ENCODE measurements around the gene SYNPO. TPM values are rescaled to one million over a fixed set of nuclear protein-coding genes. Genes with fewer than 3 reads are reported as not detected.
A peak's percentile ranks its signal among the peaks of the same experiment; 100 is the strongest.

SYNPO gene
- total RNA-seq, 2 donors from 2014 or later, result 32.4 to 62.9 TPM

GRCh38 chr5:150639751-150640150, 709 bp upstream of the SYNPO start:
- H3K36me3 ChIP-seq, result no peaks in the 10 kb centered on the region
- no peak overlapping the region for H3K4me3 ChIP-seq
- no peak for DNase-seq
- no peak overlapping the region for H3K9ac ChIP-seq (ENCODE audit: low read depth in 2 of 2, low read length in 2 of 2)
- intact Hi-C loops (cut with DNase I), result no loop called here
- no peaks in the 10 kb centered on the region for H3K27me3 ChIP-seq
- peak overlapping the region; percentile 17 for H3K27ac ChIP-seq
- H3K9me3 ChIP-seq, result no peaks in the 10 kb centered on the region
- H3K4me1 ChIP-seq, result no peaks in the 10 kb centered on the region
- TF ChIP-seq CTCF (IDR thresholded peaks at IDR 0.05), result no peak

- no peak for DNase-seq
- intact Hi-C loops (cut with DNase I), result no loop called here
- no peaks in the 10 kb centered on the region for H3K4me1 ChIP-seq
- no peak overlapping the region for H3K4me3 ChIP-seq
- H3K9me3 ChIP-seq, result no peaks in the 10 kb centered on the region
- H3K9ac ChIP-seq (ENCODE audit: low read depth in 2 of 2, low read length in 2 of 2), result peak overlapping the region; percentile 28 to 36
- H3K36me3 ChIP-seq, result no peaks in the 10 kb centered on the region
- no peaks in the 10 kb centered on the region for H3K27me3 ChIP-seq
- peak overlapping the region; percentile 78 for H3K27ac ChIP-seq
- no peak for TF ChIP-seq CTCF (IDR thresholded peaks at IDR 0.05)
Measured at GRCh38 chr5:150641006-150641570, 628 bp downstream of the SYNPO start.

- TF ChIP-seq CTCF (IDR thresholded peaks at IDR 0.05), result no peak
- DNase-seq, result no peak
- peak overlapping the region; percentile 78 for H3K27ac ChIP-seq
- no peaks in the 10 kb centered on the region for H3K27me3 ChIP-seq
- H3K36me3 ChIP-seq, result no peaks in the 10 kb centered on the region
- H3K4me1 ChIP-seq, result no peaks in the 10 kb centered on the region
- H3K9me3 ChIP-seq, result no peaks in the 10 kb centered on the region
- no peak overlapping the region for H3K4me3 ChIP-seq
- intact Hi-C loops (cut with DNase I), result no loop called here
- peak overlapping the region in 1 of 2 donors; percentile 31 for H3K9ac ChIP-seq (ENCODE audit: low read depth in 2 of 2, low read length in 2 of 2)
Measured at GRCh38 chr5:150641824-150642566, 1.5 kb downstream of the SYNPO start.

- no peak overlapping the region for H3K4me3 ChIP-seq
- H3K4me1 ChIP-seq, result no peaks in the 10 kb centered on the region
- H3K27me3 ChIP-seq, result no peaks in the 10 kb centered on the region
- no peaks in the 10 kb centered on the region for H3K36me3 ChIP-seq
- peak overlapping the region; percentile 78 for H3K27ac ChIP-seq
- peak; percentile 57 for DNase-seq
- peak overlapping the region in 1 of 2 donors; percentile 31 for H3K9ac ChIP-seq (ENCODE audit: low read depth in 2 of 2, low read length in 2 of 2)
- H3K9me3 ChIP-seq, result no peaks in the 10 kb centered on the region
- no peak for TF ChIP-seq CTCF (IDR thresholded peaks at IDR 0.05)
- intact Hi-C loops (cut with DNase I), result no loop called here
Measured at GRCh38 chr5:150642567-150642927, 2.1 kb downstream of the SYNPO start.

GRCh38 chr5:150642991-150643710, 2.7 kb downstream of the SYNPO start:
- Histone ChIP-seq H3K4me3 (no peak overlapping the region), H3K9me3 (no peaks in the 10 kb centered on the region), H3K9ac (ENCODE audit: low read depth in 2 of 2, low read length in 2 of 2) (peak overlapping the region in 1 of 2 donors; percentile 31), H3K4me1 (no peaks in the 10 kb centered on the region), H3K36me3 (no peaks in the 10 kb centered on the region), H3K27me3 (no peaks in the 10 kb centered on the region), H3K27ac (peak overlapping the region; percentile 78)
- no peak for DNase-seq
- no peak for TF ChIP-seq CTCF (IDR thresholded peaks at IDR 0.05)
- intact Hi-C loops (cut with DNase I), result no loop called here

All from colonic mucosa (tissue), 4 donors.